Measurements from ENCODE around the gene RANBP3.
"Not testable (repeated sequence)": the region's sequence is repeated elsewhere in the genome, so short reads cannot be mapped to it uniquely, and the experiment has no call there.

RANBP3 gene

DNA sequence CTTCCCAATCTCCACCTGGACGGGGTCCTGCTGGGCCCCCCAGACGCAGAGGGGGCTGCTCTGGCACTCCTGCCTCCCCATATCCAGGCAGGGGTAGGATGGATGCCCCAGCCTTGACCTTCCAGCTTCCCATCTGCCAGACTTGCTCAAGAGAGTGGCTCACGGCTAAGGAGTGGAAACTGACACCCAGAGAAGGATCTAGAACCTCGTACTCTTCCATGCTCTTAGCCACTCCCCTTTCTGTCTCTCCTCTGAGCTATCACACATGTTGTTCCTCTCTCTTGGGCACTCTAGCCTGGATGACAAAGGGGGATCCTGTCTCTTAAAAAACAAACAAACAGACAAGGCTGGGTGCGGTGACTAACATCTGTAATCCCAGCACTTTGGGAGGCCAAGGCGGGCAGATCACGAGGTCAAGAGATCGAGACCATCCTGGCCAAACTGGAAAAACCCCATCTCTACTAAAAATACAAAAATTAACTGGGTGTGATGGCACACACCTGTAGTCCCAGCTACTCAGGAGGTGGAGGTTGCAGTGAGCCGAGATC lies 95.4 kb downstream of the RANBP3 start:
- DNase-seq (ENCODE audit: low read depth), result no peak

- DNase-seq (ENCODE audit: low read depth), result no peak
These were observed 96.2 kb downstream of the RANBP3 start for GRCh38 chr19:5881543-5882299.

- DNase-seq (ENCODE audit: low read depth), result no peak
These were observed 97.3 kb downstream of the RANBP3 start for GRCh38 chr19:5880604-5881078.

- no peak for DNase-seq (ENCODE audit: low read depth)
These were observed 97.7 kb downstream of the RANBP3 start for GRCh38 chr19:5880196-5880595.

DNA sequence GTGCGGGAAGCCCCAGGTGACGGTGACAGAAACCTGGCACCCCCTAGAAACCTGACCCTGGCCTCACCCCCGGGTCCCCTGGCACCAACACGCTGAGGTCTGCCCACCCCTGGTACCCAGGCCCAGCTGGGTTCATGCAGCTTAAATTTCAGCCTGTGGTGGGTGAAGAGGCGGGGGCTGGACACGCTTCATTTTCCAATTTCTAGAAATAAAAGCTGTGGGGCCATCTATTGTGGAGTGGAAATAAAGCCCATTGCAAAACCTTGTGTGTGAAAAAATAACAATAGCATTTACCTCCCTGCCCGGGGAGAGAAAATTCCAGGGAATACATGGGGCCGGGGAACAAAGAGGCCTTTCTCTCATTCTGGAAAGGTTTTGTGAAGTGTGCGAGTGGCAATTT lies 100.1 kb downstream of the RANBP3 start:
- DNase-seq (ENCODE audit: low read depth), result no peak

DNA sequence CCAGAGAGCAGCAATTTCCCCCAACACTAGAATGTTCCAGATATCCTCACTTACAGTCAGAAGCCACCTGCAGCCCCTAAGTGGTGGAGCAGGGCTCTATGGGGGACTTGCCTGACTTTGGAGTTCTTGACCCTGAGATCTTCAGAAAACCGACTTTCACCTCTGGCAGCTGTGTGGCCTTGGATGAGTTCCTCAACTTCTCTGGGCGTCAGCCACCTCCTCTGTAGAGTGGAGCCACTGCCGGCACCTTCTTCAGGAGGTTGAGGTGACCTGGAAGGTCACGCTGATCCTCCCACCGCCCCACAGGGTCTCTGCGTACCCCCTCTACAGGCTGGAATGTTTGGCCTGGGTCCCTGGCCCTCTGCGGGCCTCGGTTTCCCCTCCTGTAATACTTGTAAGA lies 100.5 kb downstream of the RANBP3 start:
- DNase-seq (ENCODE audit: low read depth), result no peak

- not testable (repeated sequence) for DNase-seq (ENCODE audit: low read depth)
These were observed 103.4 kb downstream of the RANBP3 start for GRCh38 chr19:5874496-5874895.

GRCh38 chr19:5873617-5874199 lies 104.2 kb downstream of the RANBP3 start:
- DNase-seq (ENCODE audit: low read depth), result no peak

DNA sequence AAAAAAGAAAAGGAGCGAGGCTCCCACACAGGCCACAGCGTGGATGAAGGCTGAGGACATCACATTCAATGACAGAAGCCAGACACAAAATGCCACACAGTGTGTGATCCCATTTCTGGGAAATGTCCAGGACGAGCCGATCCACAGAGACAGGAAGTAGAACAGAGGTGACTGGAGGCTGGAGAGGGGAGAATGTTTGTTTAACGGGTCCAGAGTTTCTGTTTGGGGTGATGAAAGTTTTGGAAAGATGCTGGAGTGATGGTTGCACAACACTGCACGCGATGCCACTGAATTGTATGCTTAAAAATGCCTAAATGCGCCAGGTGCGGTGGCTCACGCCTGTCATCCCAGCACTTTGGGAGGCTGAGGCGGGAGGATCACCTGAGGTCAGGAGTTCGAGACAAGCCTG lies 107.0 kb downstream of the RANBP3 start:
- no peak for DNase-seq (ENCODE audit: low read depth)

DNA sequence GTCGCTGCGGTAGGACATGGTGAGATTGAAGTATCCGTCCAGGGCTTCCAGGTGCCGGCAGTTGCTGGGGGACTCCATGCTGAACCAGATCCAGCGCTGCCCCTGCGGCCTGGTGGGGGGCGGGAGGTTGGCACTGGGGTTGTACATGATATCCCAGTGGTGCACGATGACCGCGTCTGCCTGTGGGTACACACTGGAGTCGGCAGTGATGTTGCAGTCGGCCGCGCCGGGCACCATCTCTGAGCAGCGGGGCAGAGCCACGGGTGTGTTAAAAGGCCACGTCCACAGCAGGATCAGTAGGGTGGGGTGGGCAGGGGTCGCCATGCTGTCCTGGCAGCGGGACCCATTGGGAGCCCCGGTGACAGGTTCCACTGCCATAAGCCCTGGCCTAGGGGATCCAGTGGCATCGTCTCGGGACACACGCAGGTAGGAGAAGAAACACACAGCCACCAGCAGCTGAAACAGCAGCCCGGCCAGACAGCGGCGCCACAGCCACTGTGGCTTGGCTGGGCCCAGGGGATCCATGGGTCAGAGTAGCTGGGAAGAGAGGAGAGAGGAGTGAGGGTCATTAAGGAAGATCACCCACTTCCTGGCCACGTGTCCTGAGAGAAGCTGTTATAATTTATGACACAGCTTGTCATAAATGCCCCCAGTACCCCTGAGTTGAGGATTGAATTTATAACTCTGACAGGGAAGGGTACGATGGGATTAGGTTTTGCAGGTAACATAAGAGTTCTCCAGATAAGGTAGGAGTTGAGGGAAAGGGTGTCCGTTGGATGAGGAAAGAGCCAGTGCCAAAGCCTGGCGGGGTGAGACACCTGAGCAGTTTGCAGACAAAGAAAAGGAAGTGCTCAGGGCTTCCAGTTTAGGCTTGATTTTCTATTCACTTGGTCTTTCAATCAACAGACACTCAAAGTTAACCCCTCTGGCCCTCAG lies 110.5 kb downstream of the RANBP3 start:
- DNase-seq (ENCODE audit: low read depth), result no peak

Measured in non-pigmented ciliary epithelial cell (primary cell).